Measurements from ENCODE around the gene YEATS2.

- TF ChIP-seq CTCF (IDR thresholded peaks at IDR 0.05; ENCODE audit: insufficient read depth, low read depth, low read length), result no peak
- TF ChIP-seq EZH2 (IDR thresholded peaks at IDR 0.05; ENCODE audit: insufficient read depth, low read length), result no peak
These were observed 13.9 kb downstream of the YEATS2 start for GRCh38 chr3:183711516-183711915.

All from astrocyte (in vitro differentiated cells and primary cell).